ENCODE measurements around the gene HAGHL. TPM values are rescaled to one million over a fixed set of nuclear protein-coding genes. Genes with fewer than 3 reads are reported as not detected.

HAGHL gene
- total and polyA plus RNA-seq, 4 donors, result 0.25 to 1.1 (median 0.49) TPM

- Histone ChIP-seq H3K36me3 (ENCODE audit: control insufficient read depth in 4 of 4, insufficient read depth in 3 of 4, low read depth in 1 of 4, low read length in 3 of 4) (no peaks in the 10 kb centered on the region), H3K27ac (ENCODE audit: low read depth in 1 of 2, low read length in 2 of 2) (no peak overlapping the region), H3K9me3 (ENCODE audit: control insufficient read depth in 4 of 4, low read length in 3 of 4) (no peaks in the 10 kb centered on the region), H3K4me1 (ENCODE audit: control insufficient read depth in 4 of 4, insufficient read depth in 4 of 4, low read length in 3 of 4) (peaks cover 0 to 8% (median 4%) of the 10 kb centered on the region in 4 donors), H3K9ac (ENCODE audit: low read depth in 1 of 2, low read length in 2 of 2) (no peak overlapping the region), H3K4me3 (ENCODE audit: low read depth in 1 of 3, low read length in 3 of 3) (no peak overlapping the region), H3K27me3 (ENCODE audit: control insufficient read depth in 4 of 4, insufficient read depth in 4 of 4, low read length in 3 of 4) (peaks cover 4 to 18% (median 7%) of the 10 kb centered on the region in 4 donors)
- no peak for TF ChIP-seq NR2F2 (IDR thresholded peaks at IDR 0.05)
- TF ChIP-seq HNF4G (IDR thresholded peaks at IDR 0.05), result no peak
- no peak for TF ChIP-seq HNF4A (conservative IDR thresholded peaks at IDR 0.05)
- TF ChIP-seq CTCF (IDR thresholded peaks at IDR 0.05; ENCODE audit: low read depth, low read length, missing input control), result no peak
- TF ChIP-seq RXRA (IDR thresholded peaks at IDR 0.05), result no peak
- no peak for TF ChIP-seq FOXA2 (IDR thresholded peaks at IDR 0.05)
- TF ChIP-seq GABPA (IDR thresholded peaks at IDR 0.05 in 1 of 2, conservative IDR thresholded peaks at IDR 0.05 in 1 of 2), result no peak
- TF ChIP-seq SP1 (IDR thresholded peaks at IDR 0.05), result no peak
- no peak for DNase-seq (ENCODE audit: low spot score)
- 34% methylated on average over 30 of the region's 30 CpGs for WGBS
Observed at GRCh38 chr16:709566-710499, 17.1 kb upstream of the HAGHL start.

- WGBS, result 68% methylated on average over 21 of the region's 21 CpGs
- no peak overlapping the region for H3K27ac ChIP-seq (ENCODE audit: low read depth in 1 of 2, low read length in 2 of 2)
- peaks cover 4 to 18% (median 6%) of the 10 kb centered on the region in 4 donors for H3K27me3 ChIP-seq (ENCODE audit: control insufficient read depth in 4 of 4, insufficient read depth in 4 of 4, low read length in 3 of 4)
- no peaks in the 10 kb centered on the region for H3K36me3 ChIP-seq (ENCODE audit: control insufficient read depth in 4 of 4, insufficient read depth in 3 of 4, low read depth in 1 of 4, low read length in 3 of 4)
- no peak for DNase-seq (ENCODE audit: low spot score)
- TF ChIP-seq CTCF (IDR thresholded peaks at IDR 0.05; ENCODE audit: low read depth, low read length, missing input control), result no peak
- no peak for TF ChIP-seq RAD21 (IDR thresholded peaks at IDR 0.05)
- TF ChIP-seq REST (IDR thresholded peaks at IDR 0.05), result no peak
- no peak for TF ChIP-seq EGR1 (IDR thresholded peaks at IDR 0.05; ENCODE audit: low read depth in 2 of 2)
- TF ChIP-seq FOXA1 (IDR thresholded peaks at IDR 0.05), result no peak
- TF ChIP-seq JUND (IDR thresholded peaks at IDR 0.05), result no peak
- no peak for TF ChIP-seq RXRA (IDR thresholded peaks at IDR 0.05)
- no peak for TF ChIP-seq HNF4G (IDR thresholded peaks at IDR 0.05)
- TF ChIP-seq FOXA2 (IDR thresholded peaks at IDR 0.05), result no peak
- no peak for TF ChIP-seq SP1 (IDR thresholded peaks at IDR 0.05)
- no peak for TF ChIP-seq GABPA (IDR thresholded peaks at IDR 0.05 in 1 of 2, conservative IDR thresholded peaks at IDR 0.05 in 1 of 2)
- TF ChIP-seq YY1 (IDR thresholded peaks at IDR 0.05), result no peak
- TF ChIP-seq HNF4A (conservative IDR thresholded peaks at IDR 0.05), result no peak
- TF ChIP-seq MAX (IDR thresholded peaks at IDR 0.05), result no peak
- no peak for TF ChIP-seq ATF3 (IDR thresholded peaks at IDR 0.05)
- no peak for TF ChIP-seq TAF1 (conservative IDR thresholded peaks at IDR 0.05)
- no peak for TF ChIP-seq NR2F2 (IDR thresholded peaks at IDR 0.05)
- no peak for TF ChIP-seq ZBTB33 (IDR thresholded peaks at IDR 0.05)
- H3K4me3 ChIP-seq (ENCODE audit: low read depth in 1 of 3, low read length in 3 of 3), result no peak overlapping the region
- no peaks in the 10 kb centered on the region for H3K9me3 ChIP-seq (ENCODE audit: control insufficient read depth in 4 of 4, low read length in 3 of 4)
- no peak overlapping the region for H3K9ac ChIP-seq (ENCODE audit: low read depth in 1 of 2, low read length in 2 of 2)
- H3K4me1 ChIP-seq (ENCODE audit: control insufficient read depth in 4 of 4, insufficient read depth in 4 of 4, low read length in 3 of 4), result peaks cover 4 to 13% (median 7%) of the 10 kb centered on the region in 4 donors
Observed at GRCh38 chr16:710500-711075, 16.3 kb upstream of the HAGHL start.

Data from liver (tissue), 9 donors.